DOHH2 (cell line): ENCODE results near the gene MAST3.

ENCODE experiments used
- EZH2phosphoT487 ChIP-seq: fragments of 200-600 bp; sonication (generic); IDR thresholded peaks from 2 replicates; pipeline ENCODE4 v1.6.1; 2017; ENCODE audit warnings: borderline replicate concordance, mild to moderate bottlenecking, antibody characterized with exemption, low read length, moderate library complexity, mixed read lengths
- TF ChIP-seq, protein P1 (sequence below): fragments of 200-600 bp; sonication (generic); IDR thresholded peaks from one replicate; pipeline ENCODE4 v1.5.1; 2014; ENCODE audit warnings: antibody characterized with exemption, mild to moderate bottlenecking, low read depth, low read length; ENCODE audit not compliant: poor library complexity, severe bottlenecking

DNA sequence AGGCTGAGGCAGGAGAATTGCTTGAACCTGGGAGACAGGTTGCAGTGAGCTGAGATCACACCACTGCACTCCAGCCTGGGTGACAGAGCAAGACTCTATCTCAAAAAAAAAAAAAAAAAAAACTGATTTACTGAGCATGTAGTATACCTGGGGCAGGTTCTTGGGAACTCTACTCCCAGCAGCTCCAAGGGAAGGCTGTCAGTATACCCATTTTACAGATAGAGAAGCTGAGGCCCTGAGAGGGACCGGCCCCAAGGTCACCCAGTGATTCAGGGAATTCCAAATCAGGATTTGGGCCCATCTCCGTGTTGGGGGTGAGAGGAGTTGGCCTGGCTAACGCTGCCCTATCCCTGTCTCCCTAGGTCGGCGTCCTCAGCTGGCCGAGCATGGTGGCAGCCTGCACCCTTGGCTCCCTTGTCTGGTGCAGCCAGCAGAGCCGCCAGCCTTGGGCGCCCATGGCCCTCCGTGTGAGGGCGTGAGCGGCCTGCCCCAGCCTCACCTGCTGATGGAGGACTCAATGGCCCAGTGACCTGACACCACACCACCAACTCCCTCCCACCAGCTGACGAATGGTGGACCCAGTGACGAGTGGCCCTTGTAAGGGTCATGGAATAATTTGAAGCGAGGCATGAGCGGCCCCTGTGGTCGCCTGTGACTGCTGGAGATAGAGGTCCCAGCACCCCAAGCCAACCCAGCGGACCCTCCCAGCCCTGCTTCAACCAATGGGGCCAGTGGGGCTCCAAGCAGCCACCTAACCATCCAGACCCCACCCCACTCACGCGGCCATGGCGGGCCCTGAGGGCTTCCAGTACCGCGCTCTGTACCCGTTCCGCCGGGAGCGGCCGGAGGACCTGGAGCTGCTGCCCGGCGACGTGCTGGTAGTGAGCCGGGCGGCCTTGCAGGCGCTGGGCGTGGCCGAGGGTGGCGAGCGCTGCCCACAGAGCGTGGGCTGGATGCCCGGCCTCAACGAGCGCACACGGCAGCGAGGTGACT is 57.8 kb downstream of the MAST3 start:
- TF ChIP-seq, protein P1, sequence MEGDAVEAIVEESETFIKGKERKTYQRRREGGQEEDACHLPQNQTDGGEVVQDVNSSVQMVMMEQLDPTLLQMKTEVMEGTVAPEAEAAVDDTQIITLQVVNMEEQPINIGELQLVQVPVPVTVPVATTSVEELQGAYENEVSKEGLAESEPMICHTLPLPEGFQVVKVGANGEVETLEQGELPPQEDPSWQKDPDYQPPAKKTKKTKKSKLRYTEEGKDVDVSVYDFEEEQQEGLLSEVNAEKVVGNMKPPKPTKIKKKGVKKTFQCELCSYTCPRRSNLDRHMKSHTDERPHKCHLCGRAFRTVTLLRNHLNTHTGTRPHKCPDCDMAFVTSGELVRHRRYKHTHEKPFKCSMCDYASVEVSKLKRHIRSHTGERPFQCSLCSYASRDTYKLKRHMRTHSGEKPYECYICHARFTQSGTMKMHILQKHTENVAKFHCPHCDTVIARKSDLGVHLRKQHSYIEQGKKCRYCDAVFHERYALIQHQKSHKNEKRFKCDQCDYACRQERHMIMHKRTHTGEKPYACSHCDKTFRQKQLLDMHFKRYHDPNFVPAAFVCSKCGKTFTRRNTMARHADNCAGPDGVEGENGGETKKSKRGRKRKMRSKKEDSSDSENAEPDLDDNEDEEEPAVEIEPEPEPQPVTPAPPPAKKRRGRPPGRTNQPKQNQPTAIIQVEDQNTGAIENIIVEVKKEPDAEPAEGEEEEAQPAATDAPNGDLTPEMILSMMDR: no peak
- no peak for TF ChIP-seq EZH2phosphoT487
